Body of pancreas (tissue), 4 donors: Measurements from ENCODE around the gene ABLIM3.

Source experiments
- CTCF ChIP-seq, 7 experiments: fragments of 450-650 bp in 4 of 7; fragments of 200-600 bp in 3 of 7; sonication (generic) in 3 of 7; IDR thresholded peaks; one replicate each; pipeline ENCODE4 v1.5.1; 2016 to 2019; ENCODE audit warnings: antibody characterized with exemption in 7 of 7
- POLR2A ChIP-seq, 3 donors: fragments of 450-650 bp; IDR thresholded peaks; one replicate each; pipeline ENCODE4 v1.6.1; 2016; ENCODE audit warnings: antibody characterized with exemption in 3 of 3, mild to moderate bottlenecking in 2 of 3

DNA sequence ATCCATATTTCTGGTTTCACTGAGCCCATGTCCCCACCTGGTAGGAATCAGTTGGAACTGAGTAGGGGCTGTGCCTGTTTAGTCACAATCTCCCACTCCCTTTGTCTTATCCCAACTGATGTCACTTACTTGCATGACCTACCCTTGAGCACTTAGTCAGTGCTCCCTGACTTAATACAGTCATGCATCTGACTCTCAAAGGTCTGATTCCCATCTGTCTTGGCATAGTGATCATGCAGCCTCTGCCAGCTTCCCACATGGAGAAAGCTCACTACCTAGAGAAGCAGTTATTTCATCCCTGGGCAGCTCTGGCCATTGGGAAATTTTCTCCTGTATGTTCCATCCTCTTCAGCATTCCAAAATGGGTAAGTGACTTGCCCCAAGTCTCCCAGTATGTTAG lies 24.8 kb downstream of the ABLIM3 start:
- TF ChIP-seq CTCF (IDR thresholded peaks at IDR 0.05) (no peak), POLR2A (IDR thresholded peaks at IDR 0.05) (no peak)
